ENCODE results near the gene TULP3.

Gene TULP3

GRCh38 chr12:2877047-2877952 is 13.4 kb upstream of the TULP3 start, which contains the start of the genes FOXM1 and RHNO1 (continued):
- TF ChIP-seq ZNF202 (tag by site-specific recombination; IDR thresholded peaks at IDR 0.05; ENCODE audit: borderline replicate concordance) (no peak), ZXDB (tag by site-specific recombination; IDR thresholded peaks at IDR 0.05) (peak; percentile 62), ZNF692 (tag by site-specific recombination; IDR thresholded peaks at IDR 0.05) (peak; percentile 64; the same call in 1 of the 2 replicates), ZSCAN4 (tag by site-specific recombination; IDR thresholded peaks at IDR 0.05) (peak; percentile 70), ZBTB8A (tag by site-specific recombination; IDR thresholded peaks at IDR 0.05) (peak; percentile 63; the same call in 1 of the 2 replicates), ZEB2 (tag by site-specific recombination; IDR thresholded peaks at IDR 0.05) (peak; percentile 76), YY1 (tag by site-specific recombination; IDR thresholded peaks at IDR 0.05) (peak; percentile 90), ZBTB26 (tag by site-specific recombination; optimal IDR thresholded peaks at IDR 0.05) (peak; percentile 83), ZNF571 (tag by site-specific recombination; IDR thresholded peaks at IDR 0.05) (no peak), ZNF362 (tag by site-specific recombination; IDR thresholded peaks at IDR 0.05) (peak; percentile 34; the same call in 1 of the 2 replicates), GLI4 (tag by site-specific recombination; IDR thresholded peaks at IDR 0.05) (peak; percentile 97), SP2 (tag by site-specific recombination; IDR thresholded peaks at IDR 0.05) (peak; percentile 70), ZNF266 (tag by site-specific recombination; IDR thresholded peaks at IDR 0.05; ENCODE audit: low read depth) (no peak), ZNF776 (tag by site-specific recombination; IDR thresholded peaks at IDR 0.05; ENCODE audit: borderline replicate concordance) (no peak), EGR2 (tag by site-specific recombination; IDR thresholded peaks at IDR 0.05; ENCODE audit: low read depth) (peak; percentile 61), ZNF274 (IDR thresholded peaks at IDR 0.05; ENCODE audit: low read length) (no peak), ZNF274 (tag by site-specific recombination; IDR thresholded peaks at IDR 0.05; ENCODE audit: borderline replicate concordance) (no peak), ZSCAN5A (tag by site-specific recombination; IDR thresholded peaks at IDR 0.05) (no peak; the same call in 1 of the 2 replicates), ZNF335 (tag by site-specific recombination; conservative IDR thresholded peaks at IDR 0.05) (peak; percentile 69), KLF8 (tag by site-specific recombination; IDR thresholded peaks at IDR 0.05) (no peak; the same call in 1 of the 2 replicates), ZNF544 (tag by site-specific recombination; IDR thresholded peaks at IDR 0.05) (no peak), PATZ1 (tag by site-specific recombination; IDR thresholded peaks at IDR 0.05) (peak; percentile 84), ZBTB10 (tag by site-specific recombination; IDR thresholded peaks at IDR 0.05) (peak; percentile 80), ZNF664 (tag by site-specific recombination; IDR thresholded peaks at IDR 0.05) (peak; percentile 100), ZNF701 (tag by site-specific recombination; IDR thresholded peaks at IDR 0.05) (no peak), ZNF660 (tag by site-specific recombination; IDR thresholded peaks at IDR 0.05) (peak; percentile 11; the same call in 1 of the 2 replicates), KLF9 (tag by site-specific recombination; IDR thresholded peaks at IDR 0.05; ENCODE audit: low read depth) (peak; percentile 98)
